ENCODE data around the gene ZNF418. TPM values are rescaled to one million over a fixed set of nuclear protein-coding genes. Genes with fewer than 3 reads are reported as not detected.
"Not testable (repeated sequence)": the region's sequence is repeated elsewhere in the genome, so short reads cannot be mapped to it uniquely, and the experiment has no call there.

The ZNF418 gene
- total and polyA plus RNA-seq, 11 donors: 3.5 to 17.0 (median 10.2) TPM

- Histone ChIP-seq H3K4me1 (peaks cover 0 to 22% (median 11%) of the 10 kb centered on the region in 12 donors), H3K9me3 (peaks cover 0 to 27% (median 0%) of the 10 kb centered on the region in 12 donors), H3K36me3 (peaks cover 0 to 24% (median 8%) of the 10 kb centered on the region in 9 donors), H3K27ac (peak overlapping the region in 5 of 12 donors; percentile 4 to 84 (median 77)), H3K27me3 (no peaks in the 10 kb centered on the region), H3K4me3 (peak overlapping the region in 11 of 12 donors; percentile 66 to 91 (median 79))
- 18 to 27% (median 22%) methylated on average over 6 of the region's 6 CpGs for WGBS, 4 donors
- ATAC-seq (no peak), DNase-seq (no peak)
- TF ChIP-seq, protein P1, sequence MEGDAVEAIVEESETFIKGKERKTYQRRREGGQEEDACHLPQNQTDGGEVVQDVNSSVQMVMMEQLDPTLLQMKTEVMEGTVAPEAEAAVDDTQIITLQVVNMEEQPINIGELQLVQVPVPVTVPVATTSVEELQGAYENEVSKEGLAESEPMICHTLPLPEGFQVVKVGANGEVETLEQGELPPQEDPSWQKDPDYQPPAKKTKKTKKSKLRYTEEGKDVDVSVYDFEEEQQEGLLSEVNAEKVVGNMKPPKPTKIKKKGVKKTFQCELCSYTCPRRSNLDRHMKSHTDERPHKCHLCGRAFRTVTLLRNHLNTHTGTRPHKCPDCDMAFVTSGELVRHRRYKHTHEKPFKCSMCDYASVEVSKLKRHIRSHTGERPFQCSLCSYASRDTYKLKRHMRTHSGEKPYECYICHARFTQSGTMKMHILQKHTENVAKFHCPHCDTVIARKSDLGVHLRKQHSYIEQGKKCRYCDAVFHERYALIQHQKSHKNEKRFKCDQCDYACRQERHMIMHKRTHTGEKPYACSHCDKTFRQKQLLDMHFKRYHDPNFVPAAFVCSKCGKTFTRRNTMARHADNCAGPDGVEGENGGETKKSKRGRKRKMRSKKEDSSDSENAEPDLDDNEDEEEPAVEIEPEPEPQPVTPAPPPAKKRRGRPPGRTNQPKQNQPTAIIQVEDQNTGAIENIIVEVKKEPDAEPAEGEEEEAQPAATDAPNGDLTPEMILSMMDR (IDR thresholded peaks at IDR 0.05): no peak
- no peak for TF ChIP-seq POLR2A (IDR thresholded peaks at IDR 0.05)
- intact Hi-C loops (cut with DNase I): loop anchor here in 1 of 10 donors (10.0 kb wide), 1 partner anchor 143 kb away; the partner anchor contains the start of gene ZNF776
Measured at GRCh38 chr19:57887195-57887941, 47.8 kb downstream of the ZNF418 start.

DNA sequence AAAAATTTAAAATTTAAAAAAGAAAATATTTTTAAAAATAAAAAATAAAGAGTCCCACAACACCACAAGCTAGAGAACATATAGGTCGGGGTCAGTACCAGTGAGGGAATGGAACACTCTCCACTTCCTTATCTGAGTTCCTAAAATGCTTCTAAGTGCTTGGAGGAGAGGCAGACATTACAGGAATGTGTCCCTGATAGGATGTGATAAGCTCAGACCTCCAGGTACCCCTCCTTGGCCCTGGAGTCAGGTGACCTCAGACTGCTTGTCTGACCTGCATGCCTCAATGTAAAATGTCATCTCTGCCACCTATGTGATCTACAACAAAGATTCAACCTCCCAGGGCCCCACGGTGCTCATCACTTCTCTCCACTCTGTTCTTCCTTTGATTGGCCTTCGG, 49.2 kb downstream of the ZNF418 start:
- peaks cover 0 to 27% (median 0%) of the 10 kb centered on the region in 12 donors for H3K9me3 ChIP-seq
- H3K4me1 ChIP-seq: peaks cover 0 to 22% (median 11%) of the 10 kb centered on the region in 12 donors
- intact Hi-C loops (cut with DNase I): loop anchor here in 1 of 10 donors (10.0 kb wide), 1 partner anchor 141 kb away; the partner anchor contains the start of gene ZNF776
- ATAC-seq: no peak
- 42 to 60% (median 50%) methylated on average over 3 of the region's 3 CpGs for WGBS, 4 donors
- H3K27me3 ChIP-seq: no peaks in the 10 kb centered on the region
- TF ChIP-seq, protein P1 (IDR thresholded peaks at IDR 0.05): no peak
- no peak for TF ChIP-seq POLR2A (IDR thresholded peaks at IDR 0.05)
- H3K4me3 ChIP-seq: no peak overlapping the region
- H3K36me3 ChIP-seq: peaks cover 0 to 24% (median 8%) of the 10 kb centered on the region in 9 donors
- no peak for DNase-seq
- H3K27ac ChIP-seq: peak overlapping the region in 2 of 12 donors; percentile 3 to 28

DNA sequence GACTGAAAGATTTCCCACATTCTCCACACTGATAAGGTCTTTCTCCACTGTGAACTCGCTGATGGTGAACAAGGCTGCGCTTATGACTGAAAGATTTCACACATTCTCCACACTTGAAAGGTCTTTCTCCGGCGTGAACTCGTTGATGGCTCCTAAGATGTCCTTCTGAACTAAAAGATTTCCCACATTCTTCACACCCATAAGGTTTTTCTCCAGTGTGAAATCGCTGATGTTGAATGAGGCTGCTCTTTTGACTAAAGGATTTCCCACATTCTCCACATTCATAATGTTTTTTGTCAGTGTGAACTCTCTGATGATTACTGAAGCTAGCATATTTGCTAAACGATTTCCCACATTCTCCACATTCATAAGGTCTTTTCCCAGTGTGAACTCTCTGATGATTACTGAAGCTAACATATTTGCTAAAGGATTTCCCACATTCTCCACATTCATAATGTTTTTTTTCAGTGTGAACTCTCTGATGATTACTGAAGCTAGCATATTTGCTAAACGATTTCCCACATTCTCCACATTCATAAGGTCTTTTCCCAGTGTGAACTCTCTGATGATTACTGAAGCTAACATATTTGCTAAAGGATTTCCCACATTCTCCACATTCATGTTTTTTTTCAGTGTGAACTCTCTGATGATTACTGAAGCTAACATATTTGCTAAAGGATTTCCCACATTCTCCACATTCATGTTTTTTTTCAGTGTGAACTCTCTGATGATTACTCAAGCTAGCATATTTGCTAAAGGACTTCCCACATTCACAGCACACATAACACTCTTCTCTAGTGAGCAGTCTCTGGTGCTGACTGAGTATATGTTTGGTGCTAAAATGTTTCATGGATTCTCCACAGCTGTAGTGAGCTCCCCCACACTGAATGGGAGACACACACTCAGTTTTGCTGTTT, 61.1 kb downstream of the ZNF418 start:
- not testable (repeated sequence) for ATAC-seq

GRCh38 chr19:57872450-57872849, 62.8 kb downstream of the ZNF418 start:
- ATAC-seq (no peak), DNase-seq (no peak)
- intact Hi-C loops (cut with DNase I): no loop called here
- Histone ChIP-seq H3K9me3 (peaks cover 0 to 97% (median 66%) of the 10 kb centered on the region in 12 donors), H3K27me3 (no peaks in the 10 kb centered on the region), H3K27ac (no peak overlapping the region), H3K36me3 (peaks cover 0 to 63% (median 17%) of the 10 kb centered on the region in 9 donors), H3K4me1 (no peaks in the 10 kb centered on the region), H3K4me3 (no peak overlapping the region)
- TF ChIP-seq POLR2A (IDR thresholded peaks at IDR 0.05): no peak
- TF ChIP-seq, protein P1 (IDR thresholded peaks at IDR 0.05): no peak

More for the DNA sequence above, 61.1 kb downstream of the ZNF418 start:
- peaks cover 0 to 94% (median 55%) of the 10 kb centered on the region in 12 donors for H3K9me3 ChIP-seq
- intact Hi-C loops (cut with DNase I); H3K4me1 ChIP-seq; H3K4me3 ChIP-seq; H3K27ac ChIP-seq; DNase-seq; H3K27me3 ChIP-seq: not testable (repeated sequence)
- 92 to 94% (median 93%) methylated on average over 8 of the region's 8 CpGs for WGBS, 4 donors
- peaks cover 0 to 64% (median 8%) of the 10 kb centered on the region in 9 donors for H3K36me3 ChIP-seq

Other genes starting within 250 kb of the ZNF418 start
- 1 to 10 TPM; 1.4 to 5.3 (median 4.0) TPM for gene ZNF154, start 226.2 kb downstream of the ZNF418 start, total RNA-seq
- gene ZNF154, start 226.2 kb downstream of the ZNF418 start, polyA plus RNA-seq: 1 to 10 TPM; 1.4 to 4.3 TPM
- gene ZNF671, start 207.8 kb downstream of the ZNF418 start, total RNA-seq: 10 to 100 TPM in 2 of 9 donors, 1 to 10 TPM in 7; 5.1 to 10.7 (median 7.6) TPM
- 1 to 10 TPM; 4.6 to 4.9 TPM for gene ZNF671, start 207.8 kb downstream of the ZNF418 start, polyA plus RNA-seq
- gene ZNF776, start 188.6 kb downstream of the ZNF418 start, total RNA-seq: 10 to 100 TPM in 7 of 9 donors, 1 to 10 TPM in 2; 8.1 to 17.3 (median 12.9) TPM
- 1 to 10 TPM; 4.8 to 9.6 TPM for gene ZNF776, start 188.6 kb downstream of the ZNF418 start, polyA plus RNA-seq
- 10 to 100 TPM in 7 of 9 donors, 1 to 10 TPM in 2; 6.7 to 13.3 (median 11.9) TPM for gene ZNF586, start 165.7 kb downstream of the ZNF418 start, total RNA-seq
- gene ZNF586, start 165.7 kb downstream of the ZNF418 start, polyA plus RNA-seq: 1 to 10 TPM; 8.5 to 9.2 TPM
- gene ZNF552, start 120.5 kb downstream of the ZNF418 start, total RNA-seq: 1 to 10 TPM; 2.6 to 5.2 (median 3.9) TPM
- gene ZNF552, start 120.5 kb downstream of the ZNF418 start, polyA plus RNA-seq: 1 to 10 TPM; 1.7 to 3.4 TPM
- gene ZNF587B, start 105.1 kb downstream of the ZNF418 start, total RNA-seq: 1 to 10 TPM; 4.6 to 9.2 (median 6.5) TPM
- gene ZNF587B, start 105.1 kb downstream of the ZNF418 start, polyA plus RNA-seq: 1 to 10 TPM; 2.9 to 5.9 TPM
- 10 to 100 TPM in 7 of 9 donors, 1 to 10 TPM in 2; 9.4 to 25.4 (median 15.0) TPM for gene ZNF587, start 85.5 kb downstream of the ZNF418 start, total RNA-seq
- 10 to 100 TPM in 1 of 2 donors, 1 to 10 TPM in 1; 8.9 to 23.3 TPM for gene ZNF587, start 85.5 kb downstream of the ZNF418 start, polyA plus RNA-seq
- 10 to 100 TPM in 6 of 9 donors, 1 to 10 TPM in 3; 8.7 to 16.4 (median 10.5) TPM for gene ZNF814, start 46.4 kb downstream of the ZNF418 start, total RNA-seq
- 10 to 100 TPM; 10.3 to 20.9 TPM for gene ZNF814, start 46.4 kb downstream of the ZNF418 start, polyA plus RNA-seq
- gene ZNF417, start 18.8 kb downstream of the ZNF418 start, total RNA-seq: 10 to 100 TPM in 4 of 9 donors, 1 to 10 TPM in 5; 7.8 to 15.6 (median 9.1) TPM
- 1 to 10 TPM; 3.8 to 5.0 TPM for gene ZNF417, start 18.8 kb downstream of the ZNF418 start, polyA plus RNA-seq
- 10 to 100 TPM in 4 of 9 donors, 1 to 10 TPM in 5; 5.1 to 13.4 (median 9.7) TPM for gene ZNF256, start 12.3 kb upstream of the ZNF418 start, total RNA-seq
- gene ZNF256, start 12.3 kb upstream of the ZNF418 start, polyA plus RNA-seq: 1 to 10 TPM; 5.6 to 6.0 TPM
- gene C19orf18, start 39.1 kb upstream of the ZNF418 start, total RNA-seq: 1 to 10 TPM; 1.0 to 2.8 (median 2.3) TPM
- gene C19orf18, start 39.1 kb upstream of the ZNF418 start, polyA plus RNA-seq: 1 to 10 TPM in 1 of 2 donors, under 1 TPM in 1; 0.40 to 4.5 TPM
- gene ZNF606, start 67.4 kb upstream of the ZNF418 start, total RNA-seq: 10 to 100 TPM in 7 of 9 donors, 1 to 10 TPM in 2; 7.8 to 14.3 (median 12.2) TPM
- gene ZNF606, start 67.4 kb upstream of the ZNF418 start, polyA plus RNA-seq: 10 to 100 TPM in 1 of 2 donors, 1 to 10 TPM in 1; 6.4 to 10.7 TPM
- gene ZSCAN1, start 98.6 kb upstream of the ZNF418 start, total RNA-seq: not detected
- gene ZSCAN1, start 98.6 kb upstream of the ZNF418 start, polyA plus RNA-seq: under 1 TPM in 1 of 2 donors, not detected in 1; 0.14 TPM
- gene ZNF135, start 123.9 kb upstream of the ZNF418 start, total RNA-seq: 1 to 10 TPM; 2.1 to 4.5 (median 3.4) TPM
- gene ZNF135, start 123.9 kb upstream of the ZNF418 start, polyA plus RNA-seq: 1 to 10 TPM; 2.0 to 3.9 TPM
- 100 to 1,000 TPM in 1 of 9 donors, 10 to 100 TPM in 8; 45.1 to 114 (median 73.4) TPM for gene ZSCAN18, start 162.8 kb upstream of the ZNF418 start, total RNA-seq
- gene ZSCAN18, start 162.8 kb upstream of the ZNF418 start, polyA plus RNA-seq: 10 to 100 TPM; 41.9 to 71.8 TPM
- gene ZNF329, start 215.4 kb upstream of the ZNF418 start, total RNA-seq: 10 to 100 TPM in 2 of 9 donors, 1 to 10 TPM in 7; 7.4 to 10.9 (median 9.0) TPM
- gene ZNF329, start 215.4 kb upstream of the ZNF418 start, polyA plus RNA-seq: 10 to 100 TPM in 1 of 2 donors, 1 to 10 TPM in 1; 2.4 to 10.2 TPM
- gene ZNF274, start 247.7 kb upstream of the ZNF418 start, total RNA-seq: 10 to 100 TPM; 16.2 to 29.0 (median 21.8) TPM
- gene ZNF274, start 247.7 kb upstream of the ZNF418 start, polyA plus RNA-seq: 10 to 100 TPM in 1 of 2 donors, 1 to 10 TPM in 1; 8.1 to 37.9 TPM

All from heart left ventricle (tissue), 16 donors.